Measurements from ENCODE around the gene CALML4.

- TF ChIP-seq EZH2 (IDR thresholded peaks at IDR 0.05) (no peak), POLR2AphosphoS5 (IDR thresholded peaks at IDR 0.05; ENCODE audit: borderline replicate concordance, low read depth, low read length) (no peak), FOXP2 (optimal IDR thresholded peaks at IDR 0.05; ENCODE audit: control extremely low read depth, extremely low read length, insufficient read depth) (no peak)
These were observed 3.8 kb downstream of the CALML4 start for GRCh38 chr15:68201153-68201878.

Data from SK-N-MC (cell line).